ENCODE results near the gene KRT72.

The KRT72 gene

GRCh38 chr12:52617403-52617785, 16.1 kb upstream of the KRT72 start:
- Mint-ChIP-seq H3K27me3 (peaks cover 50% of the 10 kb centered on the region), H3K27ac (no peak overlapping the region), H3K9me3 (no peaks in the 10 kb centered on the region), H3K4me3 (no peak overlapping the region), H3K36me3 (no peaks in the 10 kb centered on the region), H3K4me1 (no peaks in the 10 kb centered on the region)
- no peak for ATAC-seq

GRCh38 chr12:52616680-52617402, 15.6 kb upstream of the KRT72 start:
- H3K9me3 Mint-ChIP-seq, result no peaks in the 10 kb centered on the region
- no peak overlapping the region for H3K4me3 Mint-ChIP-seq
- H3K36me3 Mint-ChIP-seq, result no peaks in the 10 kb centered on the region
- no peak overlapping the region for H3K27ac Mint-ChIP-seq
- peaks cover 54% of the 10 kb centered on the region for H3K27me3 Mint-ChIP-seq
- ATAC-seq, result no peak
- H3K4me1 Mint-ChIP-seq, result no peaks in the 10 kb centered on the region

DNA sequence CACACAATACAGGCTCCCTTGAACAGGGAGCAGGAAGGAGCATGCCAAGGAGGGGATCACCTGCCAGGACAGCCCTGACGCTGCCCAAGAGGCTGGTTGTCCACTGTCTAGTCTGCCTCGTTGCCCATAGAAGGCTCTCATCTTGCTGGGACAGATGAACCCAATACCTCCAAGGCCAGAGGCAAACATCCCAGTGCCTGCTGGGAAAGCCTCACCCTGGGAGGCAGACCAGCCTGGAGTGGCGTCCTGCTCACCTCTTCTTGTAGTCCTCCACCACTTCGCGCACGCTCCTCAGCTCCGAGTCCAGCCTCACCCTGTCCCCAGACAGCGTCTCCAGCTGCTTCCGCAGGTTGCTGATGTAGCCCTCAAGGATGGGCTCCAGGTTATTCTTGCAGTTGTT, 14.6 kb upstream of the KRT72 start:
- no peak overlapping the region for H3K27ac Mint-ChIP-seq
- H3K4me3 Mint-ChIP-seq, result no peak overlapping the region
- H3K36me3 Mint-ChIP-seq, result no peaks in the 10 kb centered on the region
- peaks cover 54% of the 10 kb centered on the region for H3K27me3 Mint-ChIP-seq
- ATAC-seq, result no peak
- H3K9me3 Mint-ChIP-seq, result no peaks in the 10 kb centered on the region
- no peaks in the 10 kb centered on the region for H3K4me1 Mint-ChIP-seq

DNA sequence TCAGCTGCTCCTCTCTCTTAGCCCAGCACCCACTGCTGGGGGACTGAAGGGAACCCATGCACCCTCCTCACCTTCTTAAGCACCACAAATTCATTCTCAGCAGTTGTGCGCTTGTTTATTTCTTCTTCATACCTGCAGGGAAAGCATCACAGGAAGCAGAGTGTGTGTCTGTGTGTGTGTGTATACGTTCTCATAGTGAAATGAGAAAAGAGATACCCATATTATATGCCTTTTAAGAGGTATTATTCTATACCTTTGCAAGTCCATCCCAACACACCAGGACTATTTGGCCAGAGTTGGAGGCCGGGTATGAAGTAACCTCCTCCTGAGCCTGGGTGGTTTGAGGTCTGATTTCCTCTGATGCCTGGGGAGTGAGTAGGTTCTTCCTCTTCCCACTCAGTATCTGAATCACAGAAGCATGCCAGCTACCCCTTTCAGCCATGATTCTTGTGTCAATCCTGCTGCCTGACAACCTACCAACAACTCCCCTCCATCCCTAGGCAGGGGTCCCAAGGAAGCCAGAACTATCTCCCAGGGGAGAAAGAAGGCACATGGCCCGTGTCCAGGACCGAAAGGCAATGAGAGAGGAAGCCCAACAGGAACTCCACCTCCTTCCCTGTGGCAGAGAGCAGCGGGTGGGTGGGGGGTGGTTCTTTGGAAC, 14.1 kb upstream of the KRT72 start:
- no peak for ATAC-seq
- no peaks in the 10 kb centered on the region for H3K9me3 Mint-ChIP-seq
- H3K4me1 Mint-ChIP-seq, result no peaks in the 10 kb centered on the region
- no peak overlapping the region for H3K4me3 Mint-ChIP-seq
- no peak overlapping the region for H3K27ac Mint-ChIP-seq
- no peaks in the 10 kb centered on the region for H3K36me3 Mint-ChIP-seq
- H3K27me3 Mint-ChIP-seq, result peaks cover 54% of the 10 kb centered on the region

DNA sequence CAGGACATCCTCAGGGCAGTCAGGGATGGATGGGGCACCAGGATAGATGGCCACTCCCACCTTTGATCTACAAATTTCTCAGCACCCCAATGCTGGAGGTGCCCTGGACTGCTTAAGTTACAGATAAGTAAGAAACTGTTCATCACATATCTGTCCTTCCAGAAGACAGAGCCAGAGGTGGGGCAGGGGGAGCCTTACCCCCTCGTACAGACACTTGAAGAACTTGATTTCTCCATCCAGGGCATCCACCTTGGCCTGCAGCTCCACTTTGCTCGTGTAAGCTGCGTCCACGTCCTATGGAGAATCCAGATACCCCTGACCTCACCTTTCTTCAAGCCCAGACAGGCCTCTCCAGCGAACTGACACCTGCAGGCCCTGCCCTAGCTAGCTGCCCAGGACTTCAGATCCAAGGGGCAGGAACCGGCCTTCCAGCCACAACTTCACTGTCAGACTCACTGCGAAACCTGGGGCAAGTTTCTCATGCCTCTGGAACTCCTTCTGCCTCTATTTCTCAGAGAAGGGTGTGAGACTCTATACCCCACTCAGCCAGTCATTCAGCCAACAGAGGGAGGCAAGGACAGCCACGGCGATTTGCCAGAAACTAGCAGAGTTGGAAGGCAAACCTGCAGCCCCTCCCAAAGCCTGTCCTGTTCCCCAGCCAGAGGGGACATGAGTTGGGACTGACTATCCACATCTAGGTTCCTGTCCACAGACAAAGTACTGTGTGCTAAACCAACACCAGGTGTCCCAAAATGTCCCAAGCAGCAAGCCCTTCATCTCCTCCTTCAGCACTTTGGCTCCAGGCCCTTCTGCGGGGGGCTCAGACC, 13.3 kb upstream of the KRT72 start:
- no peaks in the 10 kb centered on the region for H3K9me3 Mint-ChIP-seq
- H3K4me1 Mint-ChIP-seq, result no peaks in the 10 kb centered on the region
- H3K4me3 Mint-ChIP-seq, result no peak overlapping the region
- H3K27me3 Mint-ChIP-seq, result peaks cover 54% of the 10 kb centered on the region
- no peak overlapping the region for H3K27ac Mint-ChIP-seq
- ATAC-seq, result no peak
- H3K36me3 Mint-ChIP-seq, result no peaks in the 10 kb centered on the region

DNA sequence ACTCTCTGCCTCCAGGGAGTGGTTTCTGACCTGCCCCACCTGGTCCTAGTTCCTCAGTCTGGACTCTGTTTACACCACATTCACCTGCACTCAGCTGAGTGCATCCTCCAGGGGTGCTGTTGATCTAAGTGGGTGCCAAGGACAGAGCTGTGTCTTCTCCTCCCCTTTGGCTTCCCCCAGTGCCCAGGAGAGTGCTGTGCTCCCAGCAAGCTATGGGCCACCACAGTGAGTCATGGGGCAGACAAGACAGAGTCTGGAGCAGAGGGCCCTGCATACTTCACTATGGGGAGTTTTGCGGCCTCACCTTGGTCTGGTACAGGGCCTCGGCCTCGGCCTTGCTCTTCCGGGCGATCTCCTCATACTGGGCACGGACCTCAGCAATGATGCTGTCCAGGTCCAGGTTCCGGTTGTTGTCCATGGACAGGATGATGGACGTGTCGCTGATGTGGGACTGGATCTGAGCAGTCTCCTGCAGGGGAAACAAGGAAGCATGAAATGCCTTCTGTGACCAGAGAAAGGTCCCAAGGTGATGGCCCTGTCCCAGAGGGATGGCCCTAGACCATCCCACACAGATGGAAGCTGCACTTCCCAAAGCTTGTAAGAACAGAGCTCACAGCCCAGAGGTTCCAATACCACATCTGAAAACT, 12.2 kb upstream of the KRT72 start:
- H3K9me3 Mint-ChIP-seq, result no peaks in the 10 kb centered on the region
- peaks cover 44% of the 10 kb centered on the region for H3K27me3 Mint-ChIP-seq
- no peak for ATAC-seq
- H3K27ac Mint-ChIP-seq, result no peak overlapping the region
- H3K4me1 Mint-ChIP-seq, result no peaks in the 10 kb centered on the region
- H3K4me3 Mint-ChIP-seq, result no peak overlapping the region
- no peaks in the 10 kb centered on the region for H3K36me3 Mint-ChIP-seq

GRCh38 chr12:52612431-52613383, 11.4 kb upstream of the KRT72 start:
- Mint-ChIP-seq H3K27ac (no peak overlapping the region), H3K4me1 (no peaks in the 10 kb centered on the region), H3K36me3 (no peaks in the 10 kb centered on the region), H3K4me3 (no peak overlapping the region), H3K9me3 (no peaks in the 10 kb centered on the region), H3K27me3 (peaks cover 41% of the 10 kb centered on the region)
- no peak for ATAC-seq

- no peak for ATAC-seq
- H3K27ac Mint-ChIP-seq, result no peak overlapping the region
Measured at GRCh38 chr12:52611080-52611468, 9.8 kb upstream of the KRT72 start.

DNA sequence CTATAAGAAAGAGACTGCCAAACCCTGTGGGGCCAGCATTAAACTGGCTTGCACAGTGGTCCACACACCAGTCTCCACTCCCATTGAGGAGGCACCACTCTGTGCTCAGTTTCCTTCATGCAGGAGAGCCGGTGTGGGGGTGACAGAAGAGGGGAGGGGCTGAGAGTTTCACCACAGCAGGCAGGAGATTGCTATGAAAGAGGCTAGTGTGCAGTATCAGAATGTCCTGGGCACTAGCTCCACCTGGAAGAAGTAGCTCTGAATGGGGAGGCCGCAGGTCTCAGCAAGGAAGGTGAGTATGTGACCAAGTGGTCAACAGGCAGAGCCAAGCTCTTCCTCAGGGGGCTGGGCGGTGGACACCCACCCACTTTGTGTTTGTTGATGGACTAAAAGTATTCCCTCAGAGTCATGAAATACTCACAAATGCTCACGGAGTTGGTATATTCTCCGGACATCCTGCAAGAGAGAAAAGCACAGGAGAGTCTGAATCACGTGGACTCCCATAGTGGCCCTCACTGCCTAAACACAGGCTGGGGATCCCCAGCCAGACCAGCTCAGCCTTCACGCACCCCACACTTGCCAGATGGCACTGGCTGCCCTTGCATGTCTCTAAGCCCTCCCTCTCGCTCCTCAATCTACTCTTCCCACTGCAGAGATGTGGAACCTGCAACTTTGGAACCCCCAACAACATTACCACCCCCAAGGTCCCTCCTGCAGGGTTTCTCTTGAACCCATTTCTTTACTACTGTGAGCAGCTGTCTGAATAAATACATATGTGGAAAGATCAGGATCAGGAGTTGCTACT, 7.8 kb upstream of the KRT72 start:
- no peak overlapping the region for H3K27ac Mint-ChIP-seq
- peaks cover 23% of the 10 kb centered on the region for H3K27me3 Mint-ChIP-seq
- no peaks in the 10 kb centered on the region for H3K36me3 Mint-ChIP-seq
- H3K9me3 Mint-ChIP-seq, result no peaks in the 10 kb centered on the region
- no peak overlapping the region for H3K4me3 Mint-ChIP-seq
- H3K4me1 Mint-ChIP-seq, result no peaks in the 10 kb centered on the region
- ATAC-seq, result no peak

More at GRCh38 chr12:52611080-52611468, 9.8 kb upstream of the KRT72 start:
- Mint-ChIP-seq H3K36me3 (no peaks in the 10 kb centered on the region), H3K4me3 (no peak overlapping the region), H3K9me3 (no peaks in the 10 kb centered on the region), H3K27me3 (peaks cover 26% of the 10 kb centered on the region), H3K4me1 (no peaks in the 10 kb centered on the region)

DNA sequence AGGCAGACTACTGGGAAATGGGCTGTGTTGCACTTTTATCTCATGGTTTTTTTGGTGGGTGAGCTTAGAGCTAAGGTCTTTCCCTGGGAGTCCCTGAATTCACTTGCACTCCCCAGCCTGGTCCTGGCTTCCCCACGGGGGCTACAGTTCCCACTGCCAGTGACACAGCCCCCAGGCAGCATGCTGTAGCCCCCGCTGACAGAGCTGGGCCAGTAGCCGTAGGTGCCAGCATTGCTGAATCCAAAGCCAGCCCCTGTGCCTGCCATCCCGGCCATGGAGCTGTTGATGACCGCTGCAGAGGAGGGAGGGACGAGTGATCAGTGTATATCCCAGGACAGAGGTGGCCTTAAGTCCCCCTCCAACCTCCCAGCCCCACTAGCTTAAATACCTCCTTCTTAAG, 6.9 kb upstream of the KRT72 start:
- ATAC-seq, result no peak
- Mint-ChIP-seq H3K36me3 (no peaks in the 10 kb centered on the region), H3K9me3 (no peaks in the 10 kb centered on the region), H3K4me1 (no peaks in the 10 kb centered on the region), H3K27me3 (peaks cover 23% of the 10 kb centered on the region), H3K4me3 (no peak overlapping the region), H3K27ac (no peak overlapping the region)

DNA sequence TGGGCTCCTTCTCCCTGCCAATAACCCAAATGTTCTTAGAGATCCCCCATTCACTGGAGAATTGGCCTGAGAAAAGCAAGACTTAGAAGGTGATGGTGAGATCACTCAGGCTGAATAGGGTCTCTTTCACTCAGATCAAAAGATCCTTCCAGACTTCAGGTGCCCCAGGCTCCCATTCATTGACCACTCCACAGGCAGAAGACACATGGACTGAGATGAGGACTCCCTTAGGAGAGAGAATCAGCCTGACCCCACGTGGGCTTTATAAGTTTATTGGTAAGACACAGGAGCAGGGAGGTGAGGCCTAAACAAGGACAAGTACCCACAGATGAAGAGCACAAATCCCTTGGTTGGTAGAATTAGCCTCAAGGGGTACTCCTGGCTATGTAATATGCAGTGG, 6.1 kb upstream of the KRT72 start:
- H3K9me3 Mint-ChIP-seq, result no peaks in the 10 kb centered on the region
- H3K27me3 Mint-ChIP-seq, result peaks cover 28% of the 10 kb centered on the region
- no peak overlapping the region for H3K4me3 Mint-ChIP-seq
- H3K36me3 Mint-ChIP-seq, result no peaks in the 10 kb centered on the region
- no peaks in the 10 kb centered on the region for H3K4me1 Mint-ChIP-seq
- no peak overlapping the region for H3K27ac Mint-ChIP-seq
- no peak for ATAC-seq

GRCh38 chr12:52606581-52607218, 5.4 kb upstream of the KRT72 start:
- Mint-ChIP-seq H3K4me3 (no peak overlapping the region), H3K36me3 (no peaks in the 10 kb centered on the region), H3K9me3 (no peaks in the 10 kb centered on the region), H3K27me3 (peaks cover 28% of the 10 kb centered on the region), H3K4me1 (no peaks in the 10 kb centered on the region), H3K27ac (no peak overlapping the region)
- ATAC-seq, result no peak

GRCh38 chr12:52606096-52606495, 4.8 kb upstream of the KRT72 start:
- H3K27ac Mint-ChIP-seq, result no peak overlapping the region
- no peaks in the 10 kb centered on the region for H3K36me3 Mint-ChIP-seq
- no peaks in the 10 kb centered on the region for H3K4me1 Mint-ChIP-seq
- peaks cover 24% of the 10 kb centered on the region for H3K27me3 Mint-ChIP-seq
- ATAC-seq, result no peak
- no peak overlapping the region for H3K4me3 Mint-ChIP-seq
- H3K9me3 Mint-ChIP-seq, result no peaks in the 10 kb centered on the region
